NCI-H128 (cell line): Measurements from ENCODE around the gene PPP1R9B.

Source experiments
- DNase-seq: peaks from one replicate; lab custom pipeline; 2025; ENCODE audit not compliant: unreplicated experiment; lab: John Stamatoyannopoulos, UW

PPP1R9B gene

GRCh38 chr17:50150354-50151040 is at the start of gene PPP1R9B:
PPP1R9B (minus strand) TSS chr17:50150677; CDS start chr17:50150513, 164 bp downstream.
- DNase-seq, result no peak

GRCh38 chr17:50199803-50200456 is 49.5 kb upstream of the PPP1R9B start:
- peak; percentile 31 for DNase-seq

- DNase-seq, result no peak
Measured at GRCh38 chr17:50199211-50199802, 48.8 kb upstream of the PPP1R9B start.

GRCh38 chr17:50198026-50198669 is 47.7 kb upstream of the PPP1R9B start:
- DNase-seq, result no peak

GRCh38 chr17:50196826-50197225 is 46.3 kb upstream of the PPP1R9B start:
- no peak for DNase-seq

GRCh38 chr17:50196036-50196435 is 45.6 kb upstream of the PPP1R9B start:
- no peak for DNase-seq

GRCh38 chr17:50194934-50195865 is 44.7 kb upstream of the PPP1R9B start:
- DNase-seq, result no peak

- DNase-seq, result no peak
Measured at GRCh38 chr17:50194140-50194933, 43.9 kb upstream of the PPP1R9B start.

- DNase-seq, result no peak
Measured at GRCh38 chr17:50192618-50193291, 42.3 kb upstream of the PPP1R9B start.

- no peak for DNase-seq
Measured at GRCh38 chr17:50192144-50192617, 41.7 kb upstream of the PPP1R9B start.

GRCh38 chr17:50191359-50192143 is 41.1 kb upstream of the PPP1R9B start:
- no peak for DNase-seq

GRCh38 chr17:50190603-50191358 is 40.3 kb upstream of the PPP1R9B start:
- DNase-seq, result no peak

- no peak for DNase-seq
Measured at GRCh38 chr17:50190293-50190602, 39.8 kb upstream of the PPP1R9B start.

GRCh38 chr17:50189550-50190292 is 39.2 kb upstream of the PPP1R9B start:
- DNase-seq, result no peak

GRCh38 chr17:50188921-50189549 is 38.6 kb upstream of the PPP1R9B start:
- no peak for DNase-seq

- no peak for DNase-seq
Measured at GRCh38 chr17:50188531-50188920, 38.0 kb upstream of the PPP1R9B start.
